ENCODE measurements around the gene ITGA3.

DNA sequence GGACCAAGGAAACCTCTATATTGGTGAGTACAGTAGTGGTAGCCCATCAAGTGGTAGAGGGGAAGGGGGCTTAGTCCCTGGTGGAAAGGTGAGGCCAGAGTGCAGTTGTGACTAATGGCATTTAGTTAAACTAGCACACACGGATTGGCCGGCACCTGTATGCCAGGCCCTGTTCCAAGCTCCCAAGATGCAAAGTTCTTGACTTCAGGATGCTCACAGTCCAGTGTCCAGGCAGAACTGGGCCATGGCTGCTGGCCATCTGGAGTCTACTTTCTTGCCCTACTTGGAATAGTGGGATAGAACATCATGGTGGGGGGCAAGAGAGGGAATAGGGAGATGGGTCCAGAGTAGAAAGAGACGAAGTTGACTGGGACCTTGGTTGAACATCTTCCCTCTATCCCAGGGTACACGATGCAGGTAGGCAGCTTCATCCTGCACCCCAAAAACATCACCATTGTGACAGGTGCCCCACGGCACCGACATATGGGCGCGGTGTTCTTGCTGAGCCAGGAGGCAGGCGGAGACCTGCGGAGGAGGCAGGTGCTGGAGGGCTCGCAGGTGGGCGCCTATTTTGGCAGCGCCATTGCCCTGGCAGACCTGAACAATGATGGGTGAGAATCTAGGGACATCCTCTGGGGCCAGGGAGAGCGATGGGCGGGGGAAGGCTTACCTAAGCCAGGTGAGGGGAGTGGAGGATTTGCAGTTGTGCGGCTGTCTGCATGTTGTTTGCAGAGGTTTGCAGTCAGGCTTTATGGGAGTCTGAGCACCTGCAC, 15.2 kb downstream of the ITGA3 start:
- TF ChIP-seq, protein P1, sequence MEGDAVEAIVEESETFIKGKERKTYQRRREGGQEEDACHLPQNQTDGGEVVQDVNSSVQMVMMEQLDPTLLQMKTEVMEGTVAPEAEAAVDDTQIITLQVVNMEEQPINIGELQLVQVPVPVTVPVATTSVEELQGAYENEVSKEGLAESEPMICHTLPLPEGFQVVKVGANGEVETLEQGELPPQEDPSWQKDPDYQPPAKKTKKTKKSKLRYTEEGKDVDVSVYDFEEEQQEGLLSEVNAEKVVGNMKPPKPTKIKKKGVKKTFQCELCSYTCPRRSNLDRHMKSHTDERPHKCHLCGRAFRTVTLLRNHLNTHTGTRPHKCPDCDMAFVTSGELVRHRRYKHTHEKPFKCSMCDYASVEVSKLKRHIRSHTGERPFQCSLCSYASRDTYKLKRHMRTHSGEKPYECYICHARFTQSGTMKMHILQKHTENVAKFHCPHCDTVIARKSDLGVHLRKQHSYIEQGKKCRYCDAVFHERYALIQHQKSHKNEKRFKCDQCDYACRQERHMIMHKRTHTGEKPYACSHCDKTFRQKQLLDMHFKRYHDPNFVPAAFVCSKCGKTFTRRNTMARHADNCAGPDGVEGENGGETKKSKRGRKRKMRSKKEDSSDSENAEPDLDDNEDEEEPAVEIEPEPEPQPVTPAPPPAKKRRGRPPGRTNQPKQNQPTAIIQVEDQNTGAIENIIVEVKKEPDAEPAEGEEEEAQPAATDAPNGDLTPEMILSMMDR (IDR thresholded peaks at IDR 0.05) = no peak
- TF ChIP-seq POLR2A (IDR thresholded peaks at IDR 0.05) = no peak
